Neural cell (in vitro differentiated cells): ENCODE measurements around the gene SLC8A1. TPM values are rescaled to one million over a fixed set of nuclear protein-coding genes. Genes with fewer than 3 reads are reported as not detected.

Experiments
- H2AFZ ChIP-seq: fragments of 200-600, 300-800 bp; sonication (generic), shearing (Covaris generic); 2 replicates; pipeline ENCODE4 v1.6.0; 2014; ENCODE audit warnings: low read depth, mild to moderate bottlenecking, antibody characterized with exemption, low read length, moderate library complexity
- H3F3A ChIP-seq: fragments of 200-600 bp; shearing (Covaris generic); 2 replicates; pipeline ENCODE4 v1.6.1; 2016; ENCODE audit warnings: mild to moderate bottlenecking, moderate library complexity, mixed read lengths, antibody characterized with exemption, low read length; ENCODE audit not compliant: insufficient read depth, poor library complexity, severe bottlenecking
- H3K27ac ChIP-seq: fragments of 200-600, 300-800 bp; sonication (generic), shearing (Covaris generic); 2 replicates; pipeline ENCODE4 v1.5.1; 2014; ENCODE audit warnings: mild to moderate bottlenecking, low read length, moderate library complexity
- H3K27me3 ChIP-seq: fragments of 300-800, 200-600 bp; sonication (generic), shearing (Covaris generic); 2 replicates; pipeline ENCODE4 v1.6.0; 2014; ENCODE audit warnings: mild to moderate bottlenecking, low read depth, low read length, moderate library complexity; ENCODE audit not compliant: insufficient read depth
- H3K36me3 ChIP-seq: fragments of 300-800, 200-600 bp; sonication (generic), shearing (Covaris generic); 2 replicates; pipeline ENCODE4 v1.5.1; 2014; ENCODE audit warnings: mild to moderate bottlenecking, antibody characterized with exemption, low read length, moderate library complexity; ENCODE audit not compliant: insufficient read depth
- H3K4me2 ChIP-seq: fragments of 300-800, 200-600 bp; sonication (generic), shearing (Covaris generic); 2 replicates; pipeline ENCODE4 v1.6.0; 2014; ENCODE audit warnings: mild to moderate bottlenecking, low read length
- H3K4me3 ChIP-seq: fragments of 300-800, 200-600 bp; sonication (generic), shearing (Covaris generic); 2 replicates; pipeline ENCODE4 v1.5.1; 2014; ENCODE audit warnings: mild to moderate bottlenecking, low read length, moderate library complexity
- H3K79me2 ChIP-seq: fragments of 200-600 bp; shearing (Covaris generic); replicated peaks from 2 replicates; pipeline ENCODE4 v1.6.0; 2014; ENCODE audit warnings: mild to moderate bottlenecking, low read length, moderate library complexity; ENCODE audit not compliant: insufficient read depth
- H3K9ac ChIP-seq: fragments of 300-800, 200-600 bp; sonication (generic), shearing (Covaris generic); 2 replicates; pipeline ENCODE4 v1.6.1; 2016; ENCODE audit warnings: mild to moderate bottlenecking, low read length, mixed read lengths
- H3K9me2 ChIP-seq: fragments of 200-600 bp; shearing (Covaris generic); 2 replicates; pipeline ENCODE4 v1.6.1; 2016; ENCODE audit warnings: mild to moderate bottlenecking, low read length, mixed read lengths; ENCODE audit not compliant: insufficient read depth
- H3K9me3 ChIP-seq: fragments of 200-600, 300-800 bp; sonication (generic), shearing (Covaris generic); 2 replicates; pipeline ENCODE4 v1.6.1; 2016; ENCODE audit warnings: mild to moderate bottlenecking, mixed run types, low read length, moderate library complexity, mixed read lengths
- H4K20me1 ChIP-seq: fragments of 200-600 bp; shearing (Covaris generic); 2 replicates; pipeline ENCODE4 v1.6.1; 2016; ENCODE audit warnings: mild to moderate bottlenecking, mixed run types; ENCODE audit not compliant: insufficient read depth
- EP300 ChIP-seq: fragments of 450-650 bp; conservative IDR thresholded peaks from 2 replicates; pipeline ENCODE4 v1.6.1; 2014; ENCODE audit warnings: antibody characterized with exemption, mild to moderate bottlenecking, moderate library complexity; ENCODE audit not compliant: poor library complexity, severe bottlenecking
- EZH2 ChIP-seq: fragments of 200-600, 300-800 bp; shearing (Covaris generic), sonication (generic); IDR thresholded peaks from 2 replicates; pipeline ENCODE4 v1.6.1; 2014; ENCODE audit warnings: antibody characterized with exemption, low read length, borderline replicate concordance, mild to moderate bottlenecking; ENCODE audit not compliant: insufficient read depth, poor library complexity, severe bottlenecking
- MXI1 ChIP-seq: fragments of 450-650 bp; conservative IDR thresholded peaks from 2 replicates; pipeline ENCODE4 v1.6.1; 2014; ENCODE audit warnings: antibody characterized with exemption, mild to moderate bottlenecking; ENCODE audit not compliant: poor library complexity, severe bottlenecking
- POLR2AphosphoS5 ChIP-seq: IDR thresholded peaks from 2 replicates; pipeline ENCODE4 v1.6.1; 2012
- RAD21 ChIP-seq: fragments of 450-650 bp; conservative IDR thresholded peaks from 2 replicates; pipeline ENCODE4 v1.6.1; 2014; ENCODE audit warnings: antibody characterized with exemption, mild to moderate bottlenecking, moderate library complexity
- SMC3 ChIP-seq: fragments of 450-650 bp; conservative IDR thresholded peaks from 2 replicates; pipeline ENCODE4 v1.6.1; 2014; ENCODE audit warnings: antibody characterized with exemption, mild to moderate bottlenecking, moderate library complexity; ENCODE audit not compliant: poor library complexity
- TAF1 ChIP-seq: IDR thresholded peaks from 2 replicates; pipeline ENCODE4 v1.6.1; 2012; ENCODE audit warnings: low read depth
- polyA plus RNA-seq: library from polyadenylated mRNA; depleted of rRNA; stranded (reverse); fragments of >200 nt; gene quantifications from 2 replicates; pipeline ENCODE4 v1.2.3, GENCODE V29; 2014
- TF ChIP-seq, protein P1 (sequence below): IDR thresholded peaks from 2 replicates; pipeline ENCODE4 v1.6.1; 2012; ENCODE audit warnings: borderline replicate concordance
- TF ChIP-seq, protein P2 (sequence below): fragments of 450-650 bp; IDR thresholded peaks from 2 replicates; pipeline ENCODE4 v1.5.1; 2014; ENCODE audit warnings: antibody characterized with exemption, mild to moderate bottlenecking, moderate library complexity; ENCODE audit not compliant: poor library complexity, severe bottlenecking

The SLC8A1 gene
- polyA plus RNA-seq, 1 donor from 2014 or later: 18.7 TPM

DNA sequence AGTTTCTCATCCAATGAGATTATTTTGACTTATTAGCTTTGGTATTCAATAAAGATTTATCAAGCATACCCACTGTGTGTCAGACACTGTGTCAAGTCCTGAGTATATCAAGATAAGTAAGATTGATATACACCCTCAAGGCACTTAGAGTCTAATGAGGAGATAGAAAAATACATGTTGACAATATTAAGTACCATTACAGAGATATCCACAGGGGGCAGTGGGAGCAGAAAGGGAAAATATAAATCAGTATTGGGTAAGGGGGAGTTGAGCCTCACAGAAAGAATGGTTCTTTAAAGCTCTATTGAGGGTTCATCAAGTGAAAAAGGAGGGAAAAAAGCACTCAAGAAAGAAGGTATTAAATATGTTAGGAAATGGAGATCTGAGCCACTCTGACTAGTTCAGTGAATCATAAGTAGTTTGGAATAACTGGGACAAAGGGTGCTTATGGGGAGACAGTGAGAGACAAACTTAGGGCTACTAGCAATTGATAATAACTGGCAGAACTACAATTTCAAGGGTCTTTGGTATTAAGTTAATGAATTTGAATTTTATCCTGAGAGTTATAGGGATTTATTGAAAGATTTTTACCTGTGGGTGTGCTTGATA is 45.5 kb upstream of the SLC8A1 start:
- no peaks in the 10 kb centered on the region for H3K36me3 ChIP-seq
- H3K9me2 ChIP-seq: no peaks in the 10 kb centered on the region
- H3K9ac ChIP-seq: no peak overlapping the region
- no peak for TF ChIP-seq MXI1
- TF ChIP-seq, protein P1, sequence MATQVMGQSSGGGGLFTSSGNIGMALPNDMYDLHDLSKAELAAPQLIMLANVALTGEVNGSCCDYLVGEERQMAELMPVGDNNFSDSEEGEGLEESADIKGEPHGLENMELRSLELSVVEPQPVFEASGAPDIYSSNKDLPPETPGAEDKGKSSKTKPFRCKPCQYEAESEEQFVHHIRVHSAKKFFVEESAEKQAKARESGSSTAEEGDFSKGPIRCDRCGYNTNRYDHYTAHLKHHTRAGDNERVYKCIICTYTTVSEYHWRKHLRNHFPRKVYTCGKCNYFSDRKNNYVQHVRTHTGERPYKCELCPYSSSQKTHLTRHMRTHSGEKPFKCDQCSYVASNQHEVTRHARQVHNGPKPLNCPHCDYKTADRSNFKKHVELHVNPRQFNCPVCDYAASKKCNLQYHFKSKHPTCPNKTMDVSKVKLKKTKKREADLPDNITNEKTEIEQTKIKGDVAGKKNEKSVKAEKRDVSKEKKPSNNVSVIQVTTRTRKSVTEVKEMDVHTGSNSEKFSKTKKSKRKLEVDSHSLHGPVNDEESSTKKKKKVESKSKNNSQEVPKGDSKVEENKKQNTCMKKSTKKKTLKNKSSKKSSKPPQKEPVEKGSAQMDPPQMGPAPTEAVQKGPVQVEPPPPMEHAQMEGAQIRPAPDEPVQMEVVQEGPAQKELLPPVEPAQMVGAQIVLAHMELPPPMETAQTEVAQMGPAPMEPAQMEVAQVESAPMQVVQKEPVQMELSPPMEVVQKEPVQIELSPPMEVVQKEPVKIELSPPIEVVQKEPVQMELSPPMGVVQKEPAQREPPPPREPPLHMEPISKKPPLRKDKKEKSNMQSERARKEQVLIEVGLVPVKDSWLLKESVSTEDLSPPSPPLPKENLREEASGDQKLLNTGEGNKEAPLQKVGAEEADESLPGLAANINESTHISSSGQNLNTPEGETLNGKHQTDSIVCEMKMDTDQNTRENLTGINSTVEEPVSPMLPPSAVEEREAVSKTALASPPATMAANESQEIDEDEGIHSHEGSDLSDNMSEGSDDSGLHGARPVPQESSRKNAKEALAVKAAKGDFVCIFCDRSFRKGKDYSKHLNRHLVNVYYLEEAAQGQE: no peak
- TF ChIP-seq EP300: no peak
- TF ChIP-seq, protein P2, sequence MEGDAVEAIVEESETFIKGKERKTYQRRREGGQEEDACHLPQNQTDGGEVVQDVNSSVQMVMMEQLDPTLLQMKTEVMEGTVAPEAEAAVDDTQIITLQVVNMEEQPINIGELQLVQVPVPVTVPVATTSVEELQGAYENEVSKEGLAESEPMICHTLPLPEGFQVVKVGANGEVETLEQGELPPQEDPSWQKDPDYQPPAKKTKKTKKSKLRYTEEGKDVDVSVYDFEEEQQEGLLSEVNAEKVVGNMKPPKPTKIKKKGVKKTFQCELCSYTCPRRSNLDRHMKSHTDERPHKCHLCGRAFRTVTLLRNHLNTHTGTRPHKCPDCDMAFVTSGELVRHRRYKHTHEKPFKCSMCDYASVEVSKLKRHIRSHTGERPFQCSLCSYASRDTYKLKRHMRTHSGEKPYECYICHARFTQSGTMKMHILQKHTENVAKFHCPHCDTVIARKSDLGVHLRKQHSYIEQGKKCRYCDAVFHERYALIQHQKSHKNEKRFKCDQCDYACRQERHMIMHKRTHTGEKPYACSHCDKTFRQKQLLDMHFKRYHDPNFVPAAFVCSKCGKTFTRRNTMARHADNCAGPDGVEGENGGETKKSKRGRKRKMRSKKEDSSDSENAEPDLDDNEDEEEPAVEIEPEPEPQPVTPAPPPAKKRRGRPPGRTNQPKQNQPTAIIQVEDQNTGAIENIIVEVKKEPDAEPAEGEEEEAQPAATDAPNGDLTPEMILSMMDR: no peak
- no peak for TF ChIP-seq RAD21
- no peak for TF ChIP-seq TAF1
- no peak for TF ChIP-seq POLR2AphosphoS5
- no peak for TF ChIP-seq EZH2
- TF ChIP-seq SMC3: no peak
- no peaks in the 10 kb centered on the region for H3K79me2 ChIP-seq
- no peaks in the 10 kb centered on the region for H3K9me3 ChIP-seq
- no peak overlapping the region for H3K27ac ChIP-seq
- no peaks in the 10 kb centered on the region for H4K20me1 ChIP-seq
- H3F3A ChIP-seq: no peaks in the 10 kb centered on the region
- H3K4me2 ChIP-seq: no peak overlapping the region
- no peak overlapping the region for H3K4me3 ChIP-seq
- H2AFZ ChIP-seq: no peak overlapping the region
- no peaks in the 10 kb centered on the region for H3K27me3 ChIP-seq

DNA sequence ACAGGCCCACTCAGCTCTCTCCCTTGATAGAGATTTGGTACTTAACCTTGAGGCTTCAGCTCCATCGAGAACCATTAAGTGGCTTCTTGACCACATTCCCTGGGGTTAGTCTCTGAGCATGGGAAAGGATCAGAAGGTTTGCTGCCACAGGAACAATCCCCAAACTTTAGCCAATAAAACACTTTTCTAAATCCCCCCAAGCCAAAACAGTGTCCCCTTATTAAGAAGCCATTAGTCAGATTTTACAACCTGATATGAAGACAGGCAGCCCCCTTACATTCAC is 37.7 kb upstream of the SLC8A1 start:
- TF ChIP-seq, protein P2: no peak
- TF ChIP-seq POLR2AphosphoS5: no peak
- no peak for TF ChIP-seq SMC3
- H3K9me3 ChIP-seq: no peaks in the 10 kb centered on the region
- no peaks in the 10 kb centered on the region for H3K9me2 ChIP-seq
- H3F3A ChIP-seq: no peaks in the 10 kb centered on the region
- H3K4me2 ChIP-seq: no peak overlapping the region
- H2AFZ ChIP-seq: no peak overlapping the region
- H3K79me2 ChIP-seq: no peaks in the 10 kb centered on the region
- no peak overlapping the region for H3K27ac ChIP-seq
- H3K27me3 ChIP-seq: no peaks in the 10 kb centered on the region
- no peaks in the 10 kb centered on the region for H4K20me1 ChIP-seq
- no peaks in the 10 kb centered on the region for H3K36me3 ChIP-seq
- no peak overlapping the region for H3K9ac ChIP-seq
- H3K4me3 ChIP-seq: no peak overlapping the region
